NCI-H2171 (cell line): ENCODE measurements around the gene FSHR.

Source experiments
- DNase-seq: peaks from one replicate; lab custom pipeline; 2025; lab: John Stamatoyannopoulos, UW

The FSHR gene

DNA sequence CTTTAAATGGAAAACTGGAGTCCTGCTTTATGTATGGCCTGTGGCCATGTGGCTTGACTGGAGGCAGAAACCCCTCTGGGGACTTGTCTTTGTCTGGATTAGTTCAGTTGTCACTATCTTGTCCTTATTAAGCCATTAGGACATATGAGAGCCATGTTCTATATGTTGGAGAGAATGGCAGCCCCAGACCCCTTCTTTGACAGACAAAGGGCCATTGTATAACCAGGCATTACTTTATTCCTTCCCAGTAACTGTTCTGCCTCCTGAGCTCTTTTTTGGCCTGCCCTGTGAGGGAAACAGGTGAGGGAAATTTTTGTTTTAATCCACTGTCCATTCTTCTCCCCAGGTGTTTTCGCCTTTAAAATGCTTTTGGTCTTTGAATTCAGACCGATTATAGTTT, 43.3 kb downstream of the FSHR start:
- no peak for DNase-seq

DNA sequence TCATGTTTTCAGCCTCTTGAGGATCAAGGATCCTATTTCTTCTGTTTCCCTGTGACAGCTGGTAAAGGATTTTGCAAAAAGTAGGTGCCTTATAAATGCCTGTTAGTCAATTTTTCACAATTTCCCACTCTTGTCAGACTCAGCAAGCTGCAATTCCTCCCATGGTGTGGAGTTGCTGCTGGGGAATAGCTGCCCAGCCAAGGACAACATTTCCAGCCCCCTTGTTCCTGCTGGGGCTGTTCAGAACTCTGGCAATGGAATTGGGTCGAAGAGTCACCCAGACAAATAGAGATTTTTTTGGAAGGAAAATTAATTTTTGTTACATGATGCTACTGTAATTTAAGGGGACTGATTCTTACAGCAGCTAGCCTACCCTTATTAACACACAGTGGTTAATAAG, 43.7 kb downstream of the FSHR start:
- DNase-seq, result no peak

DNA sequence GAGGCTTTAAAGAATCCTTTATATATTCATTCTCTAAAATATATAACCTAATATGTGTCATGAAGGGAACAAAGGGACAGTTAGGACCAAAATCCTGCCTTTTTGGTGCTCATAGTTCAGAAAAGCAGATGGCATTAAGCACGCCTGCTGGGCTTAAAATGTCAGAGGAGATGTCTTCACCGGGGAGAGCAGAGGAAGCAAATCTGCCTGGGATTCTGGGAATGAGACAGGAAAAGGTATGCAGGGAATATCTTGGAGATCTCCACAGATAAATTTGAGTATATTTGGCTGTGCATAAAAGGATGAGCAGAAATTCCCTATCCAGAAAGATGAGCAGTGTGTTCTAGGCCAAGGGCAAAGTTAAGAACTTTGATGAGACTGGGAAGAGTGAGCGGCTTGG, 45.5 kb downstream of the FSHR start:
- DNase-seq, result no peak

DNA sequence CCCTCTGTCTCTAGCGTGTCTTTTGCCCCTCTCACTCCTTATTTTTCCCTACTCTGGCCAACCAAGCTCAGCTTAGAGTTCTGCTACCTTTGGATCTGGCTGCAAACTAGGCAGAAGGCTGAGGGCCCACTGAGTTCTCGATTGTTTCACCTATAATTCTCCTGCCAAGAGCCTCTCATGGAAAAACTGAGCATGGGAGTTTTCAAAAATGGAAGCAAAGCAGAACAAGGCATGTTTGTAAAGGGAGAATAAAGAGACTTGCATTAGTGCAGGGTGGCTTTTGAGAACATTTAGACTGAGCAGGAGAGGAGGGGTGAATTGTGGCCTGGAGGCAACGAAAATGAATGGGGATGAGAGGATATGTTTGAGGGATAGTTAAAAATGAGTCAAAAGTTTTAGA, 45.9 kb downstream of the FSHR start:
- DNase-seq, result no peak

DNA sequence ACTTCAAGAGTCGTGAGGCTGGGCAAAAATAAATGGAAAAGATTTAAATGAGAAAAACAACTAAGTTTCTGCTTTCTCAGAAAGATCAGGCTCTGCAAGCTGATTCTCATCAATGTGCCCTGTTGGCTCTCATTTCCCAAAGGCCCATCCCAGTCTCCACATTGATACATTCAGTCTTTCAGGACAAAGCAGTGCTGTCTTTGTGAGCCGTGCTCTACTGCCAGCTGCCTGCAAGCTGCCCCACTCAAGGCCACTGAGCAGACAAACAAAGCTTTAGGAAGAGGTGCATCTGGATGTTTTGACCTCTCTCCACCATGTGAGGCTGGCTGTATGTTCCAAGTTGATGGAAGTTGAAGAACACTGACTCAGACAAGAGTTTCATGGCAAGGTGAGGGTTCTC, 48.8 kb downstream of the FSHR start:
- DNase-seq, result no peak

DNA sequence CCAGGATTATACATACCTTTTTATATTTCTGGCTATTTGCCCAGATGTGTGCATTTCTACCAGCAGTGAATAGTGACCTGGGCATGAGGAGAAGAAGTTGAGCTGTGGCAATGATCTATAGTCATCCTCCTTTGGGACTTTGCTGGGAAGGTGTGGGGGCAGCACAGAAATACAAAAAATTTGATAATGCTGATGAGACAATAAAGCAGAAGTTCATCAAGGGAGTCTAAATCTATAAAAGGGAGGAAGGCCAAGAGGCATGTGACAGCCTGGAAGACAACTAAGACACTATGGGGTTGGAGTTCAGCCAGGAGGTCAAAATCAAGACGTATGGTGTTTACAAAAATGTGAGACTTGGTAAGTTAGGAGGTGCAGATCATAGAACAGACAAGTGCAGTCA, 52.2 kb downstream of the FSHR start:
- no peak for DNase-seq

DNA sequence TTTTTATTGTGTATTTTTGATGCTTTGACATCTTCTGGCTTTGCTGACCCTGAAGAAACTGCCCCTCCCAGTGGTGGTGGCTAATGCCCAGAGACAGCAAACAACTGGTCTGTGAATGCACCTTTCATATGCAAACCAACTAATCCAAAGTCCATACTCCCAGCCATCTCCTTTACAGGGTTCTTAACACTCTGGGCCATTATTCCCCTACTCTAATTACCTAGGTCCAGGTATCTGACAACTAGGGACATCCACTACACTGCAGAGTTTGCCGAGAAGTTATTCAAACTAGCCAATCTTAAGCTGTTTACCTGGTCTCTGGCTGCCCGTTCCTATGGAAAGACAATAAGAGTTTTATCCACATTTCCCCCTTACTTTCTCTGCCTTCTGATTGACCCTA, 73.6 kb downstream of the FSHR start:
- no peak for DNase-seq

DNA sequence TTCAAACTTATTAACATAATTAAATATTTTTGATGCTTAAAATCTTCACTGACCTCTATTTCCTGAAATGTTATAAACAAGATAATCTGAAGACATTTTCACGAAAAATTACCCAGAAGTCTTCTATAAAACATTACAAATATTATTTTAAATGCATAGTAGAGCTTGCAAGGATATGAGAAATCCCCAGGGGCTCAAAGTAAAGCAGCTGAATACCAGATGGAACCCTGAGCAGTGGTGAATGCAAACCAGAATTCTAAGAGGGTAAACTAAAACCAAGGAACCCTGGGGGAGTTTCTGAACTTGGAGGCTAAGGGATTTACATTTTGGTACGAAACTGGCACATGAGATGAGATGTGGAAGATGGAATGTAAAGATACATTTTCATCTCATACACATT, 83.6 kb downstream of the FSHR start:
- DNase-seq, result no peak

DNA sequence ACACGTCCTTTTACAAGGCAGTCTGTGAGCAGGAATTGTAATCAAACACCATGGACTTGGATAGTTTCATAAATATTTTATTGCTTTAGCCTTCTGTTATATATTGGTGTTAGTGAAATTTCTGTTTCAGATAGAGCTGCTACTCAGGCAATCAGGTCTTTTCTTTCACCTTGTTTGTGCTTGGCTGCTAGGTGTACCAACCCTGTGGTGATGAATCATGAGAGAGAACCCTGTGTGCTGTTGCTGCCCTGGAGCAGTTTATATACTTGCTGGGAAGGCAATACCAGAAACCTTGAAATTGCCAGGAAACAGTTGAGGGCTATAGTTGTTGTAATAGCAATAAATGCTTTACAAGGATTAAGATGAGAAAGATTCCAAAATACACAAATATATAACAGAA, 84.5 kb downstream of the FSHR start:
- no peak for DNase-seq

DNA sequence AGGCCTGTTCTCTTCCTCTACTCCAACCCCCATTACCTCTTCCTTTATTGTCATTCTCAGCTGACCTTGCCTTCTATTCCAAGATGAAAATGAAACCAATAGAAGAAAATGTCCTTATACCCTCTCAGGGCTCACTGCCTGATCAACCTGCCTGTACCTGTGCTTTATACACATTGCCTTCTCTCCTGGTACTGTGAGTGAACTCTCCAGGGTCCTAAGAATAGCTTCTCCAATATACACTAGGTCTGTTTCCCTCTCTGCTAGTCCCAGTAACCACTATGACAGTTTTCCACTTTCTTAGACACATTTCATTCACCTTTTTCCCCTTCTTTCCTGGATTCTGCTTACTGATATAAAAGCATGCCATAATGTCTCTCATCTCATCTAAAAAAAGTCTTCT, 85.7 kb downstream of the FSHR start:
- DNase-seq, result no peak

DNA sequence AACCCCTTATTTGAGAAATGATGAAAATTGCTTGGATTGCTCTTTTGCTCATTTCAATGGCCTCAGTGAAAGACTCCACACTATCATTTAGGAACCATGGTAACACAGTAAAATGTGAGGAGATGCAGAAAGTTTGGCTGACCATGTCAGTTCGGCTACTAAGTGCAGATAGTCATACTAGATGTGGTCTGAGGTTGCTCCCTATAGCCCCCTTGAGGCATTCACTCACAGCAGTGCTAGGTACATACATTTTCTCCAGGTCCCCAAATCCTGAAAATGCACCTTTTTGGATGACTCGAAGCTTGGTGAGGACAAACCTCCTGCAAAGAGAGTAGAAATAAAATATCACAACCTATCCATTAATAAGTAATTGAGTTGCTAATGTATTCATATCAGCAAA, 86.3 kb downstream of the FSHR start:
- DNase-seq, result no peak

DNA sequence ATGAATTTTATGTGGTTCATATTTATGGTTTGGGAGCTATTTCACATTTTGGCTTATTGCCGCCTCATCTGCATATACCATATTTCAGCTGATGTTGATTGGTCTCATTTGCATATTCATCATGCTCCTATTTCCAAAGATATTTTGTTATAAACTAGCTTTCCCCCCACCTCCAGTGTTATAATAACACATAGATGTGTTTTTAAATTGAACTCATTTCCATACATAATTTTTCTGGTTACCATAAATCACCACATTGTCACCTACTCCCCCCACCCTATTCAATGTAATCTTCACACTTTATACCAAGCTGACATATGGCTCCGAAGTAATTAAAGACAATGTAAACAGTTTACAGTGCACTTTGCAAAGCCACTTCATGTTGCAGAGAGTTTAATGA, 101.2 kb downstream of the FSHR start:
- no peak for DNase-seq

DNA sequence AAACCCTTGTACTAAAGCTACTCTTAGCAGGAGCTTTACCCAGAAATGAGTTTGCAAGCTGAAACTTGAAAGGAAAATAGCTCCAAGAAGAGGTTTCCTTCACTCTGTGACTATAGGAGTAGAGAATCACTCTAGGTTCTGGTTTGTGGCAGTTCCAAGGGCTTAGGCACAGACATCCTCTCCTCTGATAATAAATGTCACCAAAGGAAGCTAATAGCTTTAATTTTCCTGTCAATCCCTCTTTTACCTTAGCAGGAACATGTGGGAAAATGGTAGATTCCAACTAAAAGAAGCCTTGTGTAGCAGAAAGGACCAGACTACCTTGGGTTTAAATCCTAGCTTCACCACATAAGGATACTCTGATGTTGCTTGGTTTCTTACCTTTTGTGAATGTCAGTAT, 104.0 kb downstream of the FSHR start:
- DNase-seq, result no peak

DNA sequence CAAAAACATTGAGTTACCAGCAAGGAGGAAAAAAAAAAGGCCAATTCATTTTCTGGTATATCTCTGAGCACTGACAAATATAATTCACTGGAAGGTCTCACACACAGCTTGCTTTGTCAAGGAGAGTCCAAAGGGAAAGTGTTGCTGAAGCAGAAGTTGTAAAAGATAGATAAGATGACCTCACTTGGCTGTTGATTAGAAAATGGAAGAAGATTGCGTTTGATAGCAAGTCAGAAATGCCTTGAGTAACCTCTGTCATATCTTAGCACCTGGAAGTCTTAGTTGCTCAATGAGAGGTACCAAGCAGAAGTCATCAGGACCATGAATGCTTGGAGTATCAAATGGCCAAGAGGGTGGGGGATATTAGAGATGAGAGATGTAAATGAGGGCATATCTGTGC, 105.2 kb downstream of the FSHR start:
- no peak for DNase-seq

DNA sequence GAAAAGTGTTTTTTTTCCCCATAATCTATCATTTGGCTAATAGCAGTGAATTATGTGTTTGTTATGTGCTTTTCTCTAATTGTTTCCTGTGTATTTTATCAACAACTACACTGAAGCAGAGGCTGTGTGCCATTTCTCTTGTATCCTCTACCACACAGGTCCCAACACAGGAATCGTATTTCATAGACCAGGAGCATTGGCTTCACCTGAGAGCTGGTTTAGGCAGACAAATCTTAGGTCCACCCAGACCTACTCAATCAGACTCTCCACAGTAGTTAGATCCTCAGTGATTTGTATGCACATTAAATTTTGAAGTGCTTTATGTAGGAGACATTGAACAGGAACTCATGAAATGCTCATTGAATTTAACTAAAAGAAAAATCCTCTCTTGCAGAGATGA, 109.2 kb downstream of the FSHR start:
- no peak for DNase-seq

DNA sequence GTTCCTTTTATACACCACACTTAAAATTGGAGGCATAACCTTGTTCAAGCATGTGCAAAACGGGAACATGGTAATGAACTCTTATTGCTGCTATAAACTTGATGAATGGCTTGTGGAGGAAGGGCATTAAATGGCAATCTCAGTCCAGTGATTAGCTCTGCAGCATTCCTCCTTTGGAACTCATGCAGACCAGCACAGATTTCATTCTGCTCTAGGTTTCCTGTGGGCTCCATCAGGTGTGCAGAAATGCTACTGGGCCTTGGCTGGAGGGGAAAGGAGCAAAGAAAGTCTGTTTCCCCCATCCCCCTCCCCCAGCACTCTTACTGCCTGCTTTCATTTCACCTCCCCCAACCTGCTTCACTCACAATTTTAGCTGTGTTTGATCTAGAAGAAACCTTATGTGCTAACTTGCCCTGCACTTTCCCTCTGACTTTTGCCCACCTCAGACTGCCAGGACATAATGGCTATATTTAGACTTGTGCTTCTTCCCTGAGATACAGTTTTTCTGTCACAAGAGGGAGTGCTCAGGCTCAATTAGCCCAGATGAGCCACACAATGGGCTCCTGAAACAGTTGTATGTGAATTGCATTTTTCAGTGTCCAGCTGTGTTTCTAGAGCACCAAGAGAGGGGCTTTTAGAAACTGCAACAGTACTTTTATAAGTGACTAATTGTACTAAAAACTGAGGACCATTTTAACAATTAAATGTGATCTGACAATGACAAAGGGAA, 109.8 kb downstream of the FSHR start:
- DNase-seq, result no peak

DNA sequence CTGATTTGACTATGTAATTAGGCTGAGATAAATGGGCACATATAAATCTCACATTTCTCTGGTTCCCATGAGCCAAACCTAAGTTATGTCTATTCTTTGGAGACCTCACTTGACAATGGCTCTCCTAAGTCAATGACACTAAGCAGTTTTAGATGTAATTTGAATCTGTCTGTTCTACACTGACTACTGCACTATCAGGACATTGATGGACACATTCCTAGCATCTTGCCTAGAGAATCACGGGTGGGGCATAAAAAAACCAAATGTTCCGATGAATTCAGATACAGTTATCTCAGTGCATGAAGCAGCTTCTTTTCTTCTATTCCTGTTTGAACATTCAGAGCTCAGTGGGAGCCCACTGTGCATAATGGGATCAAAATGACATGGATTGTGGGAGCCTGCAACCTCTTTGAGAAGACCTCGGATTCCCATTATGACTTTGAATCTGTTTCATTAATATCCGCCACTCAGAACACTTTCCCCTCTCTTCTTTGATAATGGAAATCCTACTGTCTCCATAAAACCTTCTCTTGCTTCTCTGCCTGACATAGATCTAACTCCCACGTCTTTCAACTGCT, 110.8 kb downstream of the FSHR start:
- no peak for DNase-seq

DNA sequence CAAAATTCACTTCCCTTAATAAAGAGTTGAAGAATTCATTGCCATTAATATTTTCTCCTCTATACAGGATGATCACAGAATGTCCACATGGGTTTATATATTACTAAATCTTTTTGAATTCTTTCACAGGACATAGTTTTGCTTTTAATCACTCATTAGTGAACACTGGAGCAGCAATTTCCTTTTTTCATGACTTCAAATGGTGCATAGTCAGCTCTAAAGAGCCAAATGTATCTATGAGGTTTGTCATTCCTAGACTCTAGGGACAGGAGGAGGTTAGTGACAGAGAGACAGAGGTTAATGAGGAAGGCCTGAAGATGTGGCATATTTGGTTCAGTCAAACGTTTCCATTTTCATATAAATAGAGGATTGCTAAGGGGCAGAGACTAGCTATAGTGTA, 111.8 kb downstream of the FSHR start:
- DNase-seq, result no peak

DNA sequence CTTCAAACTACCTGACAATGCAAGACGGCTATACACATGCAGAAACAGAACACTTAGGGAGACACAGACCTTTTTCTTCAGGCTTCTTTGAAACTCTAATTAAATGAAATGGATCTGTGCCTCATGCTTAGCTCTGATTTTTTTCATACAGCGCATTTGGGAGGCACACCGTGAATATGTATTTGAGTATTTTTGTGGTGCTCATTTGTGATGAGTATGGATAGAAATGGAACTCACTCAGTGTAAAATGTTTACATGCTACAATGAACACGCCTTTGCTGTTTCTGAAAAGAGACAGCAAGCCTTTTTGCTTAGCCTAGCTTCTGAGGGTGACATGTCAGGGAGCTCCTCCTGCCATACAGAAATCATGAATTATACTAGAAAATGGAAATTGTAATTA, 113.3 kb downstream of the FSHR start:
- DNase-seq, result no peak

DNA sequence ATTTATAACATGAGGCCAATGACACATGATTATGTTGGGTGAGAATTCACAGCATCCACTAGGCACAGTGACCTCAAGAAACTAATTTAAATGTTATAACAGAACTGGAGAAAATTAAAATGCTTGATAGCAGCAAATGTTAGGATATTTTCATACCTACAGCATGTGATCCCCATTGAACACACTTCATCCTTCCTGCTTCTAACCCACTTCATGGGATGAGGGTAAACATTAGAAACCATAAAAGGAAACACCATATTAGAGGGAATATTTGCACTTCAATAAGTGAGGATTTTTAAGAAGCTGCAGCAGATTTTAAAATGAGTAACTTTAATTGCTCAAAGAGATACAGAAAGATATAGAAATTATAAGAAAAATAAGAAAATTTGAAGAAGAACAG, 117.1 kb downstream of the FSHR start:
- DNase-seq, result no peak

DNA sequence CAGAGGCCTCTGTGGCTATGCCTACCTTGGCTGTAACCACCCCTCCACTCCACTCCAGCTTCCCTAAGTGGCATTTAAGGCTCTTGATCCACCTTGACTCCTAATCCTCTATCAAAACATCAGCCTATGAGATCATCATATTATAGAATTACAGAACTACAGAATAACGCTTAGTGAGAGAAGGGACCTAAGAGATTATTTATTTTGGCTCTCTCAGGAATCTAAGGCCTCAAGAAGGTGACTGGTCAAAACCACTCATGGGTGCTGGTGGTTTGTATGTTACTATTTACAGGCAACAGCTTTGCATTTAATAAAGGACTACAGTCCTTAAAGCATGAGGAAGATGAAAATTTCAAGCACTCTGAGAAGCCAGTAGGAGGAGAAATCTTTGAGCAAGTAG, 118.8 kb downstream of the FSHR start:
- no peak for DNase-seq

DNA sequence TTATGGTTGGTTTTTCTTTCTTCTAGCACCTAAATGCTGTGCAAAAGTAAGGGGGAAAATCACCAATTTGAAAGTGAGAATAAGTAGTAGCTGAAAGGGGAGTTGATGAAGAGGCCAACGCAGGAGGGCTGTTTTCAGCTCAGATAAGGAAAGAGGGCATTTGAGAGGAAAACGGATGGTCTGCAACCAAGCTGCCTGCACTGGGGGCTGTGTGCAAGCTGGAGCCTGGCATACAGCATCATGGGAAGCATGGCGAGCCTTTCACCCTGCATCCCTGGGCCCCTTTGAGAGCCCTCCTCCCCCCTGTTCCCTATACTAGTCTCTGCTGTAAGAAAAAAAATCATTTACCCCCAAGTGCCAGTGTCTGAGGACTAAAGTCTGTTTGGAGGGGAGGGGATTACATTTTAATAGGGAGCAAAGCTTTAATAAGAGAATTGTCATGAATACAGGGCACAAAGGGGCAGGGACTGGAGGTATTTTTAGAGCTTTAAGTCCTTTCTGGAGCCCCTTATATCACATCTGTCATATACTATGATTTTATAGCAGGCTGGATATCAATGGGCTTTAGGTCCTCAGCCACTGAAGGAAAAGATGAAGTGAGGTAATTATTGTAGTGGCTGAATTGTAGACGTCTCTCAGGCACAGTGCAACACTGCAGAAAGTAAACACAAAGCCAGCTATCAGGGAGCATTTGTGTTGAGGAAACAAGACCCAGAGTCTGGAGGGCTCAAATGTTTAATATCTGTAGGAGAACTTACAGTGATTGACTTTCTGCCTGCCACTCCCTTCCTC, 120.7 kb downstream of the FSHR start:
- DNase-seq, result no peak

DNA sequence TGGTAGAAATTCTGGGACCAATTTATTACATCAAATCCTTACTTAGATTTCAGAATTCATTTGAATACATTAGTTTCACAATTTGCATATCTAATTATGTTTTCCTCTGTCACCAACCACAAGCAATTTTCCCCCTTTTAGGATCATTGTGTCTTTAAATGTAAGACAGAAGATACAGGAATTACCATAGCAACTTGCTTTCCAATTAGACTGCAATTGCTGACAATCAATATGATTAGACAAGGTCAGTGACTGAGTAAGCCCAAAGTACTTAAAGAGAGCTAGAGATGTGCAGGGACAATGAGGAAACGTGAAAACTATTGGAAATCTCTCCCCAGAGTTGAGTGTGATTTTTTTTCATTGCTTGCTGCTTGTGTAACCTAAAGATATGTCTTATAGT, 121.4 kb downstream of the FSHR start:
- no peak for DNase-seq

DNA sequence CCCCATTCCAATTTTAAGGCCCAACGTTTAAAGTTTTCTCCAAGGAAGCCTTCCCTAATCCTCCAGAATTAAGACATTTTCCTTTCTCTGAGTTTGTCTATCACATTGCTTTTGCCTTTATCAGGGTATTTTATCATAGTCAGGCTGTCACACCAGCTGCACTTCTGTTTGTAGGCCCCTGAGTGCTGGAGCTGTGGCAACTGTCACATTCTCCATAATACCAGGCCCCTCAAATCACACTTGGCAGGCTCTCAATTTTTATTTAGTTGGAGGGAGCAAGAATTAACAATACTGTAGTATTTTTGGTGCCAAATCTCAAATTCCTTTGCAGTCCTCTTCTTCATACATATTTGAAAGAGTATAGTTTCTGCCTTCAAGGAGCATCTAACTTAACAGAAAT, 122.2 kb downstream of the FSHR start:
- DNase-seq, result no peak
